ENCODE measurements around the gene PLD5. TPM values are rescaled to one million over a fixed set of nuclear protein-coding genes. Genes with fewer than 3 reads are reported as not detected.
"Not testable (repeated sequence)": the region's sequence is repeated elsewhere in the genome, so short reads cannot be mapped to it uniquely, and the experiment has no call there.

The PLD5 gene
- total and polyA plus RNA-seq, 2 of the 13 experiments (the other 11 are each of a cell fraction or from before 2014, with no cell fraction given) = not detected

- POLR2A ChIA-PET = no interaction called here
Measured at GRCh38 chr1:242184955-242185354, 339.5 kb downstream of the PLD5 start.

GRCh38 chr1:242179767-242180166 lies 344.7 kb downstream of the PLD5 start:
- H3K4me3 ChIP-seq (replicated peaks in 1 of 3; ENCODE audit: insufficient read depth in 1 of 3, low read depth in 2 of 3, low read length in 3 of 3); H3K27ac ChIP-seq (ENCODE audit: extremely low read length, insufficient read depth, low read length); CTCF ChIA-PET (ENCODE audit: low intra/inter-chr PET ratio, low total read pairs); BruUV-seq (replicated peaks); H3K4me1 ChIP-seq (ENCODE audit: insufficient read depth, low read length); H2AFZ ChIP-seq (ENCODE audit: low read length); ATAC-seq; FAIRE-seq; H3K4me2 ChIP-seq (ENCODE audit: low read depth, low read length); H3K79me2 ChIP-seq (ENCODE audit: insufficient read depth, low read length); POLR2A ChIA-PET; H3K36me3 ChIP-seq (replicated peaks in 1 of 2; ENCODE audit: control insufficient read depth in 1 of 2, insufficient read depth in 2 of 2, low read length in 2 of 2); H4K20me1 ChIP-seq (ENCODE audit: insufficient read depth, low read length); H3K9ac ChIP-seq (ENCODE audit: insufficient read depth, low read depth, low read length); intact Hi-C loops (cut with micrococcal nuclease; ENCODE audit: unreplicated experiment); H3K27me3 ChIP-seq (ENCODE audit: control insufficient read depth in 1 of 2, insufficient read depth in 2 of 2, low read length in 2 of 2); in situ Hi-C loops (cut with HindIII; ENCODE audit: extremely low pct_ligation_motif_present, low pct_unique_long_range_greater_than_20kb); H3K9me3 ChIP-seq (ENCODE audit: low read length); DNase-seq (ENCODE audit: low spot score): not testable (repeated sequence)
- WGBS (ENCODE audit: low lambda C conversion rate) = 12% methylated on average over 5 of the region's 5 CpGs

More at GRCh38 chr1:242184955-242185354, 339.5 kb downstream of the PLD5 start:
- H4K20me1 ChIP-seq (ENCODE audit: insufficient read depth, low read length) = no peaks in the 10 kb centered on the region
- no peak overlapping the region for H3K4me3 ChIP-seq (replicated peaks in 1 of 3; ENCODE audit: insufficient read depth in 1 of 3, low read depth in 2 of 3, low read length in 3 of 3)
- H3K27me3 ChIP-seq (ENCODE audit: control insufficient read depth in 1 of 2, insufficient read depth in 2 of 2, low read length in 2 of 2) = no peaks in the 10 kb centered on the region
- no peak for FAIRE-seq
- no peaks in the 10 kb centered on the region for H3K9me3 ChIP-seq (ENCODE audit: low read length)
- no peak overlapping the region for H3K27ac ChIP-seq (ENCODE audit: extremely low read length, insufficient read depth, low read length)
- DNase-seq (ENCODE audit: low spot score) = no peak
- TF ChIP-seq BORCS8-MEF2B (CRISPR knock-in tag; IDR thresholded peaks at IDR 0.05) (no peak), HHEX (CRISPR knock-in tag; IDR thresholded peaks at IDR 0.05) (no peak), ZBTB42 (CRISPR knock-in tag; IDR thresholded peaks at IDR 0.05) (no peak)
- no peak for ATAC-seq
- intact Hi-C loops (cut with micrococcal nuclease; ENCODE audit: unreplicated experiment) (no loop called here), in situ Hi-C loops (cut with HindIII; ENCODE audit: extremely low pct_ligation_motif_present, low pct_unique_long_range_greater_than_20kb) (no loop called here)
- no peak overlapping the region for H3K9ac ChIP-seq (ENCODE audit: insufficient read depth, low read depth, low read length)
- no peaks in the 10 kb centered on the region for H3K4me1 ChIP-seq (ENCODE audit: insufficient read depth, low read length)
- H3K36me3 ChIP-seq (replicated peaks in 1 of 2; ENCODE audit: control insufficient read depth in 1 of 2, insufficient read depth in 2 of 2, low read length in 2 of 2) = no peaks in the 10 kb centered on the region
- no TSS peak for BruUV-seq (replicated peaks)
- 18% methylated on average over 4 of the region's 4 CpGs for WGBS (ENCODE audit: low lambda C conversion rate)
- H3K4me2 ChIP-seq (ENCODE audit: low read depth, low read length) = no peak overlapping the region
- H3K79me2 ChIP-seq (ENCODE audit: insufficient read depth, low read length) = no peaks in the 10 kb centered on the region
- no peak overlapping the region for H2AFZ ChIP-seq (ENCODE audit: low read length)
- CTCF ChIA-PET (ENCODE audit: low intra/inter-chr PET ratio, low total read pairs) = no interaction called here
